K562 (cell line): ENCODE measurements around the gene LRRC57. TPM values are rescaled to one million over a fixed set of nuclear protein-coding genes. Genes with fewer than 3 reads are reported as not detected.

Source experiments
- ATAC-seq: fragments of 200-7000 bp; cut with Tn5 transposase; 3 replicates; pipeline ENCODE4 v1.9.1; 2020; ENCODE audit warnings: moderate library complexity
- BruUV-seq: library from RNA; stranded (reverse); fragments of 400-500 nt; replicated peaks from 2 replicates; lab custom pipeline; 2021; lab: Mats Ljungman, UMichigan
- CTCF ChIA-PET: fragments of 300-600 bp; formaldehyde crosslinking; extraction: SDS; loops from one replicate; lab custom pipeline; 2021; ENCODE audit warnings: low intra/inter-chr PET ratio; lab: Yijun Ruan, JAX
- POLR2A ChIA-PET: fragments of 300-600, 350-650 bp; sonication (Branson Sonifier 250); formaldehyde crosslinking; extraction: SDS; loops from one replicate; lab custom pipeline; 2021; ENCODE audit warnings: antibody characterized with exemption, inconsistent platforms; lab: Yijun Ruan, JAX
- DNase-seq, 4 experiments: peaks; one replicate each; pipeline versions ENCODE4 v3.0.0 to v3.0.0-alpha.2; 2011 to 2018; ENCODE audit warnings: low spot score in 3 of 4, mixed read lengths in 3 of 4; ENCODE audit errors: extremely low read depth in 1 of 4
- FAIRE-seq: peaks from 2 replicates; lab custom pipeline; 2011; peaks lifted over from hg19 to GRCh38; lab: Jason Lieb, UNC
- H2AFZ ChIP-seq: 2 replicates; pipeline ENCODE4 v1.6.0; 2011; ENCODE audit warnings: low read depth, low read length, control low read depth, inconsistent platforms
- H3K27ac ChIP-seq: fragments of 200-600 bp; 3 replicates; pipeline ENCODE4 v1.8.0; 2011; ENCODE audit warnings: low read depth, mild to moderate bottlenecking, control low read depth, inconsistent platforms, low read length, moderate library complexity, mixed read lengths; ENCODE audit errors: extremely low read depth
- H3K27me3 ChIP-seq, 2 experiments: fragments of 300-600 bp in 1 of 2; 2 replicates in 1 of 2; 3 replicates in 1 of 2; pipeline versions ENCODE4 v1.6.0 to v1.8.0; 2011; ENCODE audit warnings: inconsistent platforms in 2 of 2, low read length in 2 of 2, mild to moderate bottlenecking in 1 of 2, mixed read lengths in 1 of 2, moderate library complexity in 1 of 2; ENCODE audit not compliant: control insufficient read depth in 2 of 2, insufficient read depth in 2 of 2
- H3K36me3 ChIP-seq: fragments of 300-600 bp; 3 replicates; pipeline ENCODE4 v1.8.0; 2011; ENCODE audit warnings: mild to moderate bottlenecking, low read length, inconsistent platforms; ENCODE audit not compliant: control insufficient read depth, insufficient read depth
- H3K4me1 ChIP-seq, 2 experiments: fragments of 200-600 bp in 1 of 2; replicated peaks in 1 of 2; 2 replicates in 1 of 2; 3 replicates in 1 of 2; pipeline versions ENCODE4 v1.5.1 to v1.8.0; 2011; ENCODE audit warnings: inconsistent platforms in 2 of 2, low read length in 2 of 2, mild to moderate bottlenecking in 1 of 2, mixed read lengths in 1 of 2, moderate library complexity in 1 of 2; ENCODE audit not compliant: control insufficient read depth in 2 of 2, insufficient read depth in 2 of 2
- H3K4me2 ChIP-seq: 2 replicates; pipeline ENCODE4 v1.6.1; 2011; ENCODE audit warnings: low read length, control low read depth, inconsistent platforms, mixed read lengths; ENCODE audit not compliant: insufficient read depth
- H3K4me3 ChIP-seq: fragments of 200-600 bp; sonication (generic), shearing (Covaris generic); 2 replicates; pipeline ENCODE4 v1.5.1; 2016; ENCODE audit warnings: control low read depth, inconsistent platforms
- H3K79me2 ChIP-seq: fragments of 200-600 bp; 3 replicates; pipeline ENCODE4 v1.8.0; 2011; ENCODE audit warnings: low read length, inconsistent platforms; ENCODE audit not compliant: control insufficient read depth, insufficient read depth
- H3K9ac ChIP-seq, 2 experiments: 2 replicates each; pipeline versions ENCODE4 v1.6.0 to v1.6.1; 2011; ENCODE audit warnings: low read depth in 2 of 2, low read length in 2 of 2, control low read depth in 1 of 2, inconsistent platforms in 1 of 2, mild to moderate bottlenecking in 1 of 2, mixed read lengths in 1 of 2; ENCODE audit not compliant: insufficient read depth in 1 of 2
- H3K9me1 ChIP-seq: one replicate; pipeline ENCODE4 v1.6.0; 2011; ENCODE audit warnings: inconsistent platforms, mild to moderate bottlenecking, low read length, moderate library complexity; ENCODE audit not compliant: control insufficient read depth, insufficient read depth
- H3K9me3 ChIP-seq: replicated peaks from 2 replicates; pipeline ENCODE4 v1.5.1; 2011; ENCODE audit warnings: low read depth, low read length, inconsistent platforms; ENCODE audit not compliant: control insufficient read depth, insufficient read depth
- H4K20me1 ChIP-seq: replicated peaks from 2 replicates; pipeline ENCODE4 v1.6.1; 2011; ENCODE audit warnings: low read length, inconsistent platforms, mixed read lengths; ENCODE audit not compliant: control insufficient read depth, insufficient read depth
- HDGF ChIP-seq: fragments of 450-650 bp; IDR thresholded peaks from 2 replicates; pipeline ENCODE4 v1.6.1; 2016
- MEF2D ChIP-seq: conservative IDR thresholded peaks from 2 replicates; pipeline ENCODE4 v1.6.1; 2016; ENCODE audit warnings: low read depth, missing genetic modification characterization, missing compliant biosample characterization
- NELFE ChIP-seq: IDR thresholded peaks from 2 replicates; pipeline ENCODE4 v1.6.1; 2011; ENCODE audit warnings: mild to moderate bottlenecking; ENCODE audit not compliant: insufficient read depth, insufficient read length
- RFX1 ChIP-seq: fragments of 450-650 bp; IDR thresholded peaks from 2 replicates; pipeline ENCODE4 v1.6.1; 2016; ENCODE audit warnings: mild to moderate bottlenecking, moderate library complexity
- STAT5A ChIP-seq: IDR thresholded peaks from 2 replicates; pipeline ENCODE4 v1.6.1; 2012; ENCODE audit warnings: low read length, inconsistent platforms, borderline replicate concordance
- TCF7L2 ChIP-seq: fragments of 150-350 bp; IDR thresholded peaks from 2 replicates; pipeline ENCODE4 v1.6.1; 2016; ENCODE audit warnings: low read depth, mild to moderate bottlenecking, low read length, moderate library complexity
- THRAP3 ChIP-seq: fragments of 450-650 bp; IDR thresholded peaks from 2 replicates; pipeline ENCODE4 v1.6.1; 2016; ENCODE audit warnings: mild to moderate bottlenecking, inconsistent platforms, borderline replicate concordance
- UBTF ChIP-seq, 2 experiments: IDR thresholded peaks; 2 replicates each; pipeline ENCODE4 v1.6.1; 2012; ENCODE audit warnings: improper control_type of control experiment in 2 of 2, low read depth in 2 of 2, low read length in 2 of 2, borderline replicate concordance in 1 of 2
- ZBTB17 ChIP-seq: fragments of 450-650 bp; formaldehyde crosslinking; IDR thresholded peaks from 2 replicates; pipeline ENCODE4 v1.4.0; 2020; ENCODE audit warnings: mild to moderate bottlenecking
- ZNF212 ChIP-seq: fragments of 450-650 bp; formaldehyde crosslinking; IDR thresholded peaks from 2 replicates; pipeline ENCODE4 v1.4.0; 2020; ENCODE audit warnings: mild to moderate bottlenecking
- ZNF24 ChIP-seq: fragments of 450-650 bp; IDR thresholded peaks from 2 replicates; pipeline ENCODE4 v1.6.1; 2016
- ZNF583 ChIP-seq: fragments of 250-450 bp; sonication (Bioruptor Pico); IDR thresholded peaks from 2 replicates; pipeline ENCODE4 v1.4.0; 2020
- ZNF639 ChIP-seq, 2 experiments: fragments of 200-800 bp in 1 of 2; sonication (Bioruptor generic) in 1 of 2; sonication (generic) in 1 of 2; formaldehyde crosslinking in 1 of 2; IDR thresholded peaks in 1 of 2; conservative IDR thresholded peaks in 1 of 2; 2 replicates each; pipeline versions ENCODE4 v1.5.0 to v1.6.1; 2016 to 2020; ENCODE audit warnings: missing compliant biosample characterization in 1 of 2, missing genetic modification characterization in 1 of 2, missing genetic modification reagents in 1 of 2
- ZNF695 ChIP-seq: fragments of 450-650 bp; formaldehyde crosslinking; IDR thresholded peaks from 2 replicates; pipeline ENCODE4 v1.4.0; 2020; ENCODE audit warnings: mild to moderate bottlenecking, moderate library complexity
- WGBS: fragments of 100-300 bp; shearing (Covaris generic); methylation state at CpG from one replicate; pipeline ENCODE4 v1.1.6; 2016; ENCODE audit warnings: low coverage, mixed read lengths; ENCODE audit not compliant: insufficient coverage; ENCODE audit errors: missing lambda C conversion rate; 5-methylcytosine and 5-hydroxymethylcytosine counted together
- in situ Hi-C: fragments of 300-500 bp; cut with MboI; formaldehyde crosslinking; loops from 4 replicates; pipeline ENCODE4 v1.15.0; 2018; ENCODE audit warnings: inconsistent platforms, mixed read lengths
- intact Hi-C: fragments of 100-400 bp; cut with micrococcal nuclease; formaldehyde crosslinking; loops from 2 replicates; pipeline ENCODE4 v1.14.2; 2022
- polyA plus RNA-seq, 8 experiments: library from polyadenylated mRNA; depleted of rRNA in 4 of 8; stranded (reverse) in 5 of 8; unstranded in 3 of 8; fragments of >200 nt; fragmentation: Nextera tagmentation in 2 of 8; fragmentation: Illumina TruSeq in 1 of 8; extraction: Ambion mirVana in 2 of 8; extraction: Trizol in 1 of 8; gene quantifications; 2 replicates each; pipeline versions ENCODE4 v1.2.1 to v1.2.3, GENCODE V29; 2011 to 2014; ENCODE audit warnings: inconsistent platforms in 1 of 8, missing spikeins in 1 of 8
- total RNA-seq, 7 experiments: library from RNA; depleted of rRNA in 6 of 7; stranded (reverse); fragments of >200 nt in 6 of 7; fragmentation: Illumina TruSeq in 2 of 7; extraction: Trizol in 2 of 7; gene quantifications; 2 replicates each; pipeline versions ENCODE4 v1.2.1 to v1.2.3, GENCODE V29; 2011 to 2021; ENCODE audit warnings: low replicate concordance in 1 of 7

LRRC57 gene
- total and polyA plus RNA-seq, 9 of the 15 experiments (the other 6 are each of a cell fraction or from before 2014, with no cell fraction given), result 3.9 to 20.4 (median 14.8) TPM

DNA sequence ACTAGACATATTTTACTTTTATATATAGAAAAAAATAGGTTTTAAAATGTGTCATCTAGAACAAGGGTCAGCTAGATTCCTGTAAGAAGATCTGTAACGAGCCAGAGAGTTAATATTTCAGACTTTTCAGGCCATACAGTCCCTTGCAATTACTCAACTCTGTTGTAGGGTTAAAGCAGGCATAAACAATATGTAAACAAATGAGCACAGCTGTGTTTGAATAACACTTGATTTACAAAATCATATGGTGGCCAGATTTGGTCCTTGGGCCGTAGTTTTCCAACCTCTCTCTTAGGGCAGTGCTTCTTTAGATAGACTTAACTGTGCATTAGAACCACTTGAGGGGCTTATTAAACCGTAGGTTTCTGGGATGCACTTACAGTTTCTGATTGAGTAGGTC lies 19.6 kb downstream of the LRRC57 start:
- Histone ChIP-seq H4K20me1 (no peaks in the 10 kb centered on the region), H3K27ac (no peak overlapping the region), H3K4me1 (no peaks in the 10 kb centered on the region), H3K27me3 (no peaks in the 10 kb centered on the region), H3K36me3 (peaks cover 61% of the 10 kb centered on the region; the same call in 2 of the 3 replicates), H2AFZ (no peak overlapping the region), H3K9me1 (no peaks in the 10 kb centered on the region), H3K4me3 (no peak overlapping the region), H3K79me2 (no peaks in the 10 kb centered on the region), H3K4me2 (no peak overlapping the region), H3K9me3 (no peaks in the 10 kb centered on the region), H3K9ac (no peak overlapping the region)
- BruUV-seq, result no TSS peak
- no peak for DNase-seq
- POLR2A ChIA-PET, result interaction anchor here (0.6 kb wide), 3 partner anchors 12 to 52 kb away, joined by 3 read pairs; no protein-coding TSS in a partner anchor
- CTCF ChIA-PET, result no interaction called here
- intact Hi-C loops, result no loop called here
- ATAC-seq, result no peak
- TF ChIP-seq STAT5A, result no peak
- TF ChIP-seq ZBTB17 (CRISPR knock-in tag), result no peak
- no peak for TF ChIP-seq NELFE
- no peak for TF ChIP-seq TCF7L2
- TF ChIP-seq ZNF695, result no peak
- TF ChIP-seq RFX1, result no peak
- WGBS, result 91% methylated on average over 3 of the region's 3 CpGs
- in situ Hi-C loops, result no loop called here
- no peak for FAIRE-seq

GRCh38 chr15:42523331-42523730 lies 25.3 kb downstream of the LRRC57 start:
- BruUV-seq, result no TSS peak
- no peak for ATAC-seq
- Histone ChIP-seq H3K4me1 (no peaks in the 10 kb centered on the region), H3K27me3 (no peaks in the 10 kb centered on the region), H3K4me3 (no peak overlapping the region), H3K4me2 (no peak overlapping the region), H3K36me3 (peaks cover 48% of the 10 kb centered on the region), H3K9ac (no peak overlapping the region), H3K9me1 (no peaks in the 10 kb centered on the region), H2AFZ (no peak overlapping the region), H3K9me3 (no peaks in the 10 kb centered on the region), H4K20me1 (no peaks in the 10 kb centered on the region), H3K27ac (no peak overlapping the region), H3K79me2 (no peaks in the 10 kb centered on the region)
- DNase-seq, result no peak
- no peak for FAIRE-seq
- ChIA-PET POLR2A (no interaction called here), CTCF (no interaction called here)
- WGBS, result 88% methylated on average over 2 of the region's 2 CpGs
- intact Hi-C loops, result no loop called here
- in situ Hi-C loops, result no loop called here
- no peak for TF ChIP-seq THRAP3
- TF ChIP-seq HDGF, result no peak
- no peak for TF ChIP-seq ZNF639 (CRISPR knock-in tag; conservative IDR thresholded peaks at IDR 0.05 in 1 of 2, IDR thresholded peaks at IDR 0.05 in 1 of 2)
- TF ChIP-seq ZNF212 (CRISPR knock-in tag), result no peak
- TF ChIP-seq ZNF583 (CRISPR knock-in tag), result no peak
- no peak for TF ChIP-seq UBTF (IDR thresholded peaks at IDR 0.05; ENCODE audit: borderline replicate concordance in 1 of 2, low read depth in 2 of 2, low read length in 2 of 2)
- no peak for TF ChIP-seq MEF2D (tag)
- no peak for TF ChIP-seq ZNF24
